HG02610 (cell line): ENCODE measurements around the gene CKS2.

Experiments
- ATAC-seq: cut with Tn5 transposase; IDR thresholded peaks from one replicate; pipeline ENCODE4 v1.9.1; 2021; ENCODE audit warnings: mild to moderate bottlenecking, moderate library complexity; ENCODE audit not compliant: unreplicated experiment

Gene CKS2

GRCh38 chr9:89363921-89364665, 53.1 kb downstream of the CKS2 start:
- ATAC-seq = no peak

GRCh38 chr9:89364666-89365531, 53.9 kb downstream of the CKS2 start:
- ATAC-seq = no peak

GRCh38 chr9:89365532-89365912, 54.5 kb downstream of the CKS2 start:
- no peak for ATAC-seq
